GM12801 (cell line): ENCODE results near the gene GJB1.

Experiments
- CTCF ChIP-seq: IDR thresholded peaks from one replicate; pipeline ENCODE4 v1.5.1; 2011; ENCODE audit warnings: control low read depth; ENCODE audit not compliant: insufficient read length; ENCODE audit errors: extremely low read depth

GJB1 gene

GRCh38 chrX:71181910-71182799 is 40.9 kb upstream of the GJB1 start:
- TF ChIP-seq CTCF = no peak

GRCh38 chrX:71182871-71183270 is 40.2 kb upstream of the GJB1 start:
- TF ChIP-seq CTCF = no peak

- no peak for TF ChIP-seq CTCF
Measured at GRCh38 chrX:71183341-71183740, 39.7 kb upstream of the GJB1 start.

- no peak for TF ChIP-seq CTCF
Measured at GRCh38 chrX:71184092-71184491, 38.9 kb upstream of the GJB1 start.

- no peak for TF ChIP-seq CTCF
Measured at GRCh38 chrX:71184803-71185495, 38.1 kb upstream of the GJB1 start.

- TF ChIP-seq CTCF = no peak
Measured at GRCh38 chrX:71191248-71191647, 31.8 kb upstream of the GJB1 start.

- TF ChIP-seq CTCF = no peak
Measured at GRCh38 chrX:71195964-71196649, 26.9 kb upstream of the GJB1 start.
